Skeletal muscle satellite cell (primary cell): ENCODE measurements around the gene LACTBL1.
"Not testable (repeated sequence)": the region's sequence is repeated elsewhere in the genome, so short reads cannot be mapped to it uniquely, and the experiment has no call there.

Experiments used
- H3K27me3 ChIP-seq: 2 replicates; pipeline ENCODE4 v1.7.0; 2013; ENCODE audit warnings: low read length; ENCODE audit not compliant: control insufficient read depth, insufficient read depth
- H3K36me3 ChIP-seq: 2 replicates; pipeline ENCODE4 v1.7.0; 2013; ENCODE audit warnings: mild to moderate bottlenecking, control low read depth, low read length; ENCODE audit not compliant: insufficient read depth
- H3K4me1 ChIP-seq: 2 replicates; pipeline ENCODE4 v1.7.0; 2013; ENCODE audit warnings: low read length; ENCODE audit not compliant: control insufficient read depth, insufficient read depth
- H3K4me2 ChIP-seq: 2 replicates; pipeline ENCODE4 v1.7.0; 2013; ENCODE audit warnings: mild to moderate bottlenecking, low read length
- H3K4me3 ChIP-seq: 2 replicates; pipeline ENCODE4 v1.7.0; 2013; ENCODE audit warnings: low read length
- H3K9ac ChIP-seq: 2 replicates; pipeline ENCODE4 v1.7.0; 2013; ENCODE audit warnings: mild to moderate bottlenecking, low read depth, low read length, moderate library complexity
- H3K9me3 ChIP-seq: replicated peaks from 2 replicates; pipeline ENCODE4 v1.7.0; 2013; ENCODE audit warnings: mild to moderate bottlenecking, control low read depth, low read length

The LACTBL1 gene

DNA sequence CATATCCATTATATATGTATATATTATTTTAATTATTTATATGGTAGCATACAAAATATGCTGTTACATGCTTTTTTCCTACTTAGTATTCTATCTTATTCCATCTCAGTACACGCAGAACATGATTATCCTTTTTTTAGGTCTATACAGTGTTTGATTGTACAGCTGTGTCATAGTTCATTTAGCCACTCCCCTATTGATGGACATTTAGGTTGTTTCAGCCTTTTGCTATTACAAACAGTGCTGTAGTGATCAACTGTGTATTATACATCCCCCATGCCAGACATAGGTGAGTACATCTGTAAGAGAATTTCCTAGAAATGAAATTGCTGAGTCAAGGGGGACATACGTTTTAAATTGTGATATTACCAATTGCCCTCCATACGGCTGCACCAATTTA, 15.6 kb downstream of the LACTBL1 start:
- H3K4me2 ChIP-seq: no peak overlapping the region
- H3K27me3 ChIP-seq: peaks cover 61% of the 10 kb centered on the region
- no peak overlapping the region for H3K4me3 ChIP-seq
- H3K9me3 ChIP-seq: no peaks in the 10 kb centered on the region
- no peaks in the 10 kb centered on the region for H3K36me3 ChIP-seq
- H3K4me1 ChIP-seq: no peaks in the 10 kb centered on the region
- H3K9ac ChIP-seq: no peak overlapping the region

GRCh38 chr1:22955146-22955545, 17.5 kb downstream of the LACTBL1 start:
- no peak overlapping the region for H3K4me2 ChIP-seq
- H3K9me3 ChIP-seq: no peaks in the 10 kb centered on the region
- no peaks in the 10 kb centered on the region for H3K36me3 ChIP-seq
- no peak overlapping the region for H3K4me3 ChIP-seq
- H3K9ac ChIP-seq: no peak overlapping the region
- peaks cover 66% of the 10 kb centered on the region for H3K27me3 ChIP-seq
- H3K4me1 ChIP-seq: no peaks in the 10 kb centered on the region

GRCh38 chr1:22953740-22954141, 18.9 kb downstream of the LACTBL1 start:
- Histone ChIP-seq H3K9me3 (no peaks in the 10 kb centered on the region), H3K27me3 (peaks cover 68% of the 10 kb centered on the region), H3K4me2 (peak overlapping the region; percentile 15), H3K9ac (no peak overlapping the region), H3K4me3 (no peak overlapping the region), H3K36me3 (no peaks in the 10 kb centered on the region), H3K4me1 (no peaks in the 10 kb centered on the region)

- Histone ChIP-seq H3K4me2 (peak overlapping the region; percentile 15), H3K4me3 (no peak overlapping the region), H3K36me3 (no peaks in the 10 kb centered on the region), H3K9ac (no peak overlapping the region), H3K4me1 (no peaks in the 10 kb centered on the region), H3K9me3 (no peaks in the 10 kb centered on the region), H3K27me3 (peaks cover 70% of the 10 kb centered on the region)
These were observed 19.5 kb downstream of the LACTBL1 start for GRCh38 chr1:22953057-22953739.

- no peak overlapping the region for H3K4me3 ChIP-seq
- no peaks in the 10 kb centered on the region for H3K36me3 ChIP-seq
- H3K4me1 ChIP-seq: no peaks in the 10 kb centered on the region
- H3K9me3 ChIP-seq: no peaks in the 10 kb centered on the region
- H3K27me3 ChIP-seq: peaks cover 73% of the 10 kb centered on the region
- no peak overlapping the region for H3K4me2 ChIP-seq
- no peak overlapping the region for H3K9ac ChIP-seq
These were observed 20.0 kb downstream of the LACTBL1 start for GRCh38 chr1:22952694-22953056.

DNA sequence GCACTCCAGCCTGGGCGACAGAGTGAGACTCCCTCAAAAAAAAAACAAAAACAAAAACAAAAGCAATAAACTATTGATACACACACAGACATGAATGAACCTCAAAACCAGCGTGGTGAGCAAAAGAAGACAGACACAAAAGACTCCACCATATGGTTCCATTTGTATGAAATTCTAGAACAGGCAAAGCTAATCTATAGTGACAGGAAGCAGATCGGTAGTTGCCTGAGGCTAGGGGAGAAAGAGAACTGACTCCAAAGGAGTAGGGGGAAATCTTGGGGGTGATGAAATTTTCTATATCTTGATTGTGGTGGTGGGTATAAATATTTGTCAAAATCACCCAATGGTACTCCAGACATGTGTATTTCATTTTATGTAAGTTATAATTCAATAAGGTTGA, 20.9 kb downstream of the LACTBL1 start:
- Histone ChIP-seq H3K9ac (no peak overlapping the region), H3K9me3 (no peaks in the 10 kb centered on the region), H3K4me1 (no peaks in the 10 kb centered on the region), H3K36me3 (no peaks in the 10 kb centered on the region), H3K4me2 (no peak overlapping the region), H3K27me3 (peaks cover 74% of the 10 kb centered on the region), H3K4me3 (no peak overlapping the region)

GRCh38 chr1:22949822-22950331, 22.8 kb downstream of the LACTBL1 start:
- Histone ChIP-seq H3K9ac (no peak overlapping the region), H3K4me2 (no peak overlapping the region), H3K9me3 (no peaks in the 10 kb centered on the region), H3K4me1 (no peaks in the 10 kb centered on the region), H3K27me3 (peaks cover 66% of the 10 kb centered on the region), H3K36me3 (no peaks in the 10 kb centered on the region), H3K4me3 (no peak overlapping the region)

GRCh38 chr1:22945171-22945570, 27.5 kb downstream of the LACTBL1 start:
- H3K9ac ChIP-seq, H3K4me2 ChIP-seq, H3K4me3 ChIP-seq, H3K4me1 ChIP-seq, H3K9me3 ChIP-seq, H3K36me3 ChIP-seq: not testable (repeated sequence)
- peaks cover 56% of the 10 kb centered on the region for H3K27me3 ChIP-seq

DNA sequence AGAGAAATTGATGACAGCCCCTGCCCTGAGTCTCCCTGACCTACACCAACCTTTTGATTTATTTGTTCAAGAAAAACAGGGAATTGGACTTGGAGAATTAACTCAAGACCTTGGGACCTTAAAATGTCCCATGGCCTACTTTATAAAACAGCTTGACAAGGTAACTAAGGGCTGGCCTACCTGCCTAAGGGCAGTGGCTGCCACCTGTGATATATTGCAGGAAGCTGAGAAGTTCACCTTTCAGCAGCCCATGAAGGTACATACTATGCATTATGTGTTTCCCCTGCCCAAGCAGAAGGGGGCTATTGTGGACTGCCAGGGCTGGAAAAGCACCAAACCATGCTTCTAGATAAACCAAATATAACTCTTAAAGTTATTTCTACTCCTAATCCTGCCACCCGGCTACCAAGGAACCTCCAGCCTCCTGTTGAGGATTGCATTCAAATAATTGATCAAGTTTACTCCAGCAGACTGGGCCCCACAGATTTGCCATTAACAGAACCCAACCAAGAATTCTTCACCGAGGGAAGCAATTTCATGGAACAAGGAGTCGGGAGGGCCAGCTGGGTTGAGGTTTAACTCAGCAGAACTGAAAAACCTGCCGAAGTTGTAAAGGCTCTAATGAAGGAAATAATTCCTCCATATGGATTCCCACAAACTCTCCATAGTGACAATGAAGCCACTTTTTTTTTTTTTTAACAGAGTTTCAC, 28.2 kb downstream of the LACTBL1 start:
- H3K27me3 ChIP-seq: peaks cover 54% of the 10 kb centered on the region
- H3K36me3 ChIP-seq: no peaks in the 10 kb centered on the region
- H3K9me3 ChIP-seq: peaks cover 6% of the 10 kb centered on the region
- H3K9ac ChIP-seq: no peak overlapping the region
- H3K4me3 ChIP-seq: no peak overlapping the region
- no peak overlapping the region for H3K4me2 ChIP-seq
- H3K4me1 ChIP-seq: no peaks in the 10 kb centered on the region

- Histone ChIP-seq H3K4me2 (no peak overlapping the region), H3K9ac (no peak overlapping the region), H3K36me3 (no peaks in the 10 kb centered on the region), H3K4me3 (no peak overlapping the region), H3K4me1 (no peaks in the 10 kb centered on the region), H3K27me3 (peaks cover 38% of the 10 kb centered on the region), H3K9me3 (peaks cover 6% of the 10 kb centered on the region)
These were observed 31.4 kb downstream of the LACTBL1 start for GRCh38 chr1:22941257-22941656.

DNA sequence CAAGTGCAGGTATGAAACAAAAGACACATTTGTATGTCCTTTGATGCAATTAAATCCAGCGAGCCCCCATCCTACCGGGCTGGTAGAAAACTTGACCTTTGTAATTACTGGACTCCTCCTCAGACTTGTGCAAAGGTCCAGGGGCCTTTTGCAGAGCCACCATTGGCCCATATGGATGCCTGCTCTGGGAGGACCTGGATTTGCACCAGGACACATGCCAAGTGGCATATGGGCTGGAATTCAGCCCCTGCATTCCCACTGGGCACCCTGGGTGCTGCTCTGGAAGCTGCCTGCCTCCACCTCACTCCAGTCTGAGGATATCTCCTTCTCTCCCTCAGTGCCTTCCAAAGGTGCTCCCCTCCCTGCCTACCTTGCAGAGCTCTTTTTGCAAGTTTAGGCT, 36.0 kb downstream of the LACTBL1 start:
- Histone ChIP-seq H3K4me3 (no peak overlapping the region), H3K4me1 (no peaks in the 10 kb centered on the region), H3K4me2 (no peak overlapping the region)

GRCh38 chr1:22935433-22935832, 37.2 kb downstream of the LACTBL1 start:
- Histone ChIP-seq H3K27me3 (peaks cover 35% of the 10 kb centered on the region), H3K9ac (no peak overlapping the region), H3K4me1 (no peaks in the 10 kb centered on the region), H3K4me3 (no peak overlapping the region), H3K9me3 (no peaks in the 10 kb centered on the region), H3K4me2 (no peak overlapping the region), H3K36me3 (no peaks in the 10 kb centered on the region)

More for the DNA sequence above, 36.0 kb downstream of the LACTBL1 start:
- H3K36me3 ChIP-seq: no peaks in the 10 kb centered on the region
- no peak overlapping the region for H3K9ac ChIP-seq
- peaks cover 6% of the 10 kb centered on the region for H3K9me3 ChIP-seq
- H3K27me3 ChIP-seq: peaks cover 35% of the 10 kb centered on the region
